ENCODE data around the gene CD163. TPM values are rescaled to one million over a fixed set of nuclear protein-coding genes. Genes with fewer than 3 reads are reported as not detected.
"Not testable (repeated sequence)": the region's sequence is repeated elsewhere in the genome, so short reads cannot be mapped to it uniquely, and the experiment has no call there.

CD163 gene
- total and polyA plus RNA-seq, 8 donors: 14.7 to 109 (median 31.3) TPM

DNA sequence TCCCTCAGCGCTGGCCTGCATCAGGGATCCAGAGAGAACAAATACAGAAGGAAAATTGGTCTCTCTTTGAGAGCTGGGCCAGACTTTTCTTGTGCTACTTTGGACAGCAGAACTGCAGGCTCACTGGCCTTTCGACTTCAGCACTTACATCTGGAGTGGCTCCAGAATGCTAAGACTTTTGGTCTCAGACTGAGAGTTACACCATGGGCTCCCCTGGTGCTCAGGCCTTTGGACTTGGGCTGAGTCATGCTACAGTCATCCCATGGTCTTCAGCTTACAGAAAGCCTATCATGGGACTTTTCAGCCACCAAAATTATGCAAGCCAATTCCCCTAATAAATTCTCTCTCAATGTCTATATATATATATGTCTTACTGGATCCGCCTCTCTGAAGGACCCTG is 9.0 kb upstream of the CD163 start:
- Histone ChIP-seq H3K27ac (no peak overlapping the region), H3K9me3 (no peaks in the 10 kb centered on the region), H3K36me3 (no peaks in the 10 kb centered on the region), H3K4me3 (no peak overlapping the region), H3K27me3 (no peaks in the 10 kb centered on the region), H3K4me1 (no peaks in the 10 kb centered on the region)
- DNase-seq: no peak
- no peak for TF ChIP-seq EP300 (IDR thresholded peaks at IDR 0.05)
- no peak for TF ChIP-seq POLR2AphosphoS5 (IDR thresholded peaks at IDR 0.05)
- no peak for TF ChIP-seq CTCF (IDR thresholded peaks at IDR 0.05)
- no peak for TF ChIP-seq POLR2A (IDR thresholded peaks at IDR 0.05)
- intact Hi-C loops (cut with DNase I; ENCODE audit: low total_unique reads): no loop called here
- 67 to 85% (median 79%) methylated on average over 3 of the region's 3 CpGs for WGBS, 5 donors

- DNase-seq; H3K4me3 ChIP-seq; H3K27me3 ChIP-seq; intact Hi-C loops (cut with DNase I; ENCODE audit: low total_unique reads); H3K4me1 ChIP-seq; H3K27ac ChIP-seq; H3K9me3 ChIP-seq; H3K36me3 ChIP-seq: not testable (repeated sequence)
- WGBS, 5 donors: 82 to 92% (median 88%) methylated on average over 10 to 14 of the region's 14 CpGs
These were observed 6.4 kb upstream of the CD163 start for GRCh38 chr12:7509793-7510470.

- TF ChIP-seq POLR2AphosphoS5 (IDR thresholded peaks at IDR 0.05) (no peak), EP300 (IDR thresholded peaks at IDR 0.05) (no peak), POLR2A (IDR thresholded peaks at IDR 0.05) (no peak), CTCF (IDR thresholded peaks at IDR 0.05) (no peak)
- H3K27me3 ChIP-seq: no peaks in the 10 kb centered on the region
- H3K4me3 ChIP-seq: peak overlapping the region in 2 of 4 donors; percentile 3 to 5
- no peaks in the 10 kb centered on the region for H3K36me3 ChIP-seq
- intact Hi-C loops (cut with DNase I; ENCODE audit: low total_unique reads): no loop called here
- no peaks in the 10 kb centered on the region for H3K9me3 ChIP-seq
- 71 to 81% (median 77%) methylated on average over 3 of the region's 3 CpGs for WGBS, 5 donors
- peak overlapping the region in 3 of 5 donors; percentile 23 to 38 (median 27) for H3K27ac ChIP-seq
- no peak for DNase-seq
- no peaks in the 10 kb centered on the region for H3K4me1 ChIP-seq
These were observed 965 bp downstream of the CD163 start for GRCh38 chr12:7502612-7503011.

DNA sequence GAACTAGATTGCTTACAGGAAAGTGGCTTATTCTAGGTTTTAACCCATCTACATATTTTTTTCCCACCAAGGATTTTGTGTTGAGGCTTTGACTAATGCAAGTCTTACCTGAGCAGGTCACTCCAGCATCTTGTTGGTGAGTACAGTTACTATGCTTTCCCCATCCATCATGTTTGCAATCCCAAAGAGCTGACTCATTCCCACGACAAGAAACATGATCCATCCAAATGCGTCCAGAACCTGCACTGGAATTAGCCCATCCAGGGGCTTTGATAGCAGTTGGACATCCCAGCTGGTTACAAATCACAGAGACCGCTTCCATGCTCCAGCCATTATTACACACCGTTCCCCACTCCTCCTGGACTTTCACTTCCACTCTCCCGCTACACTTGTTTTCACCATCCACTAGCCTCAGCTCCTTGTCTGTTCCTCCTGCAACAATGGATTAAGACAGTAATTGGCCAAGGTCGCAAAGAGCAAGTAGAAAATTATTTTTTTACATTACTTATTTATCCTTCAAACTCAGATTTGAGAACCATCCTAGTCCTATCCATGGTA is 2.5 kb downstream of the CD163 start:
- H3K4me3 ChIP-seq: peak overlapping the region in 1 of 4 donors; percentile 17
- intact Hi-C loops (cut with DNase I; ENCODE audit: low total_unique reads): no loop called here
- no peak for TF ChIP-seq EP300 (IDR thresholded peaks at IDR 0.05)
- no peak for TF ChIP-seq CTCF (IDR thresholded peaks at IDR 0.05)
- no peak for TF ChIP-seq POLR2A (IDR thresholded peaks at IDR 0.05)
- TF ChIP-seq POLR2AphosphoS5 (IDR thresholded peaks at IDR 0.05): no peak
- no peaks in the 10 kb centered on the region for H3K9me3 ChIP-seq
- no peaks in the 10 kb centered on the region for H3K36me3 ChIP-seq
- no peak for DNase-seq
- H3K4me1 ChIP-seq: no peaks in the 10 kb centered on the region
- H3K27ac ChIP-seq: peak overlapping the region in 2 of 5 donors; percentile 1 to 14
- 70 to 76% (median 74%) methylated on average over 6 of the region's 6 CpGs for WGBS, 5 donors
- H3K27me3 ChIP-seq: peaks cover 0 to 5% (median 0%) of the 10 kb centered on the region in 3 donors

- H3K4me3 ChIP-seq: peak overlapping the region in 1 of 4 donors; percentile 17
- WGBS, 5 donors: 65 to 92% (median 85%) methylated on average over 1 of the region's 1 CpG
These were observed 3.9 kb downstream of the CD163 start for GRCh38 chr12:7499636-7500035.

More at GRCh38 chr12:7499636-7500035, 3.9 kb downstream of the CD163 start:
- H3K36me3 ChIP-seq: no peaks in the 10 kb centered on the region
- intact Hi-C loops (cut with DNase I; ENCODE audit: low total_unique reads): no loop called here
- TF ChIP-seq POLR2AphosphoS5 (IDR thresholded peaks at IDR 0.05) (no peak), EP300 (IDR thresholded peaks at IDR 0.05) (no peak), POLR2A (IDR thresholded peaks at IDR 0.05) (no peak), CTCF (IDR thresholded peaks at IDR 0.05) (no peak)
- peak overlapping the region in 2 of 5 donors; percentile 0 to 11 for H3K27ac ChIP-seq
- no peaks in the 10 kb centered on the region for H3K4me1 ChIP-seq
- DNase-seq: no peak
- H3K9me3 ChIP-seq: no peaks in the 10 kb centered on the region
- peaks cover 0 to 5% (median 0%) of the 10 kb centered on the region in 3 donors for H3K27me3 ChIP-seq

Measured in stomach (tissue), 9 donors.